Measurements from ENCODE around the gene RAD51B.

DNA sequence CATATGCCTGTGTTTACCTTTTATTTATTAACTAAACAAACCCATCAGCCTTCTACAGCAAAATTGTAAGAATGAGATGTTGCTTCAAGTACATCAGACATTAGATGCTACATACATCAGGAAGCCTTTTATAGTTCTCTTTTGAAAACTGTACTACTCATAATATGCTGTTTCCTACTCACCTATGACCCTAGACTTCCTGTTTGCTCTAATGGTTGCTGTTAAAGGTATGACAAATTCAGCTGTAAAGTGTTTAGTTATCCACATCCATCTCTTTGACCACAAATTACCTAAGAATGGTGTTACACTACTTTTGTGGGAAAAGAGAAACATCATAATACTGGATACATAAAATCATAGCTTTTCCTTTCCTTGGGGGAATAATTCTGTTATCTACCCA is 220.0 kb downstream of the RAD51B start:
- TF ChIP-seq, protein P1, sequence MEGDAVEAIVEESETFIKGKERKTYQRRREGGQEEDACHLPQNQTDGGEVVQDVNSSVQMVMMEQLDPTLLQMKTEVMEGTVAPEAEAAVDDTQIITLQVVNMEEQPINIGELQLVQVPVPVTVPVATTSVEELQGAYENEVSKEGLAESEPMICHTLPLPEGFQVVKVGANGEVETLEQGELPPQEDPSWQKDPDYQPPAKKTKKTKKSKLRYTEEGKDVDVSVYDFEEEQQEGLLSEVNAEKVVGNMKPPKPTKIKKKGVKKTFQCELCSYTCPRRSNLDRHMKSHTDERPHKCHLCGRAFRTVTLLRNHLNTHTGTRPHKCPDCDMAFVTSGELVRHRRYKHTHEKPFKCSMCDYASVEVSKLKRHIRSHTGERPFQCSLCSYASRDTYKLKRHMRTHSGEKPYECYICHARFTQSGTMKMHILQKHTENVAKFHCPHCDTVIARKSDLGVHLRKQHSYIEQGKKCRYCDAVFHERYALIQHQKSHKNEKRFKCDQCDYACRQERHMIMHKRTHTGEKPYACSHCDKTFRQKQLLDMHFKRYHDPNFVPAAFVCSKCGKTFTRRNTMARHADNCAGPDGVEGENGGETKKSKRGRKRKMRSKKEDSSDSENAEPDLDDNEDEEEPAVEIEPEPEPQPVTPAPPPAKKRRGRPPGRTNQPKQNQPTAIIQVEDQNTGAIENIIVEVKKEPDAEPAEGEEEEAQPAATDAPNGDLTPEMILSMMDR (IDR thresholded peaks at IDR 0.05), result no peak
- no peak for TF ChIP-seq POLR2AphosphoS5 (IDR thresholded peaks at IDR 0.05)
